GM10248 (cell line): ENCODE data around the gene NARS2.

Source experiments
- CTCF ChIA-PET: fragments of 300-600 bp; sonication (Branson Sonifier 250); formaldehyde crosslinking; extraction: SDS; loops from one replicate; lab custom pipeline; 2021; ENCODE audit warnings: antibody characterized with exemption; lab: Yijun Ruan, JAX
- POLR2A ChIA-PET: fragments of 350-650 bp; sonication (Branson Sonifier 250); formaldehyde crosslinking; extraction: SDS; loops from one replicate; lab custom pipeline; 2020; ENCODE audit warnings: antibody characterized with exemption; lab: Yijun Ruan, JAX
- DNase-seq: peaks from one replicate; pipeline ENCODE4 v3.0.0; 2012; ENCODE audit errors: extremely low spot score
- TF ChIP-seq, protein P1 (sequence below): IDR thresholded peaks from 2 replicates; pipeline ENCODE4 v1.5.1; 2012; ENCODE audit warnings: mild to moderate bottlenecking, low read depth; ENCODE audit errors: extremely low read depth, missing control alignments, control extremely low read depth

Gene NARS2

DNA sequence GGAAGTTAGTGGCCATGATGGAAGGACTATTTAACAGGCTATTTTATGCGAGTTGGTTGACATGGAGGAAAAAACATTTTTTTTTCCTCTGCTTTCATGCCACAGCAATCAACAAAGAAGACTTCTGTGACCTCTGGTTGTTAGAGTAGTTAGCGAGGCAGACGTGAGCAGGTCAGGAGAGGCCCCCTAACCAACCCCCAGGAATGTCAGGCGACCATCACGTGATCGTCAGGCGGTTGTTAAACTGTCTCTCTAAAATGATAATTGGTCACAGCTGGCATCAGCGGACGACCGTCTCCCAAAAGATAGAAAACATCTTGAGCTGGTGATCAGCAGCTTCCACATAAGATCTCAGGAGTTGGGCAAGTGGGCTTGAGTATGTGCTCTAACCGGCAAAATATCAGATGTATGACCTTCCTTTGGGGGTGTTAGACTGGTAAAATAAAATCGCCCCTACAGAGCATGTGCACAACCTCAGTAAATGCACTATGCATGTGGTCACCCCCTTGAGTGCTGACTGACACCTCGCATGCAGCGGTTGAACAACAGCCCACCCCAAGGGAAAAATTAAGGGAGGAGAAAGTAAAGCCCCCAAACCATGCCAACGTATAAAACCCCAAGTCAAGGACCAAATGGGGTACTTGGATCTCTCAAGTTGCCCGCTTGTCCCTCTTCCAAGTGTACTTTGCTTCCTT lies 20.9 kb upstream of the NARS2 start:
- TF ChIP-seq, protein P1, sequence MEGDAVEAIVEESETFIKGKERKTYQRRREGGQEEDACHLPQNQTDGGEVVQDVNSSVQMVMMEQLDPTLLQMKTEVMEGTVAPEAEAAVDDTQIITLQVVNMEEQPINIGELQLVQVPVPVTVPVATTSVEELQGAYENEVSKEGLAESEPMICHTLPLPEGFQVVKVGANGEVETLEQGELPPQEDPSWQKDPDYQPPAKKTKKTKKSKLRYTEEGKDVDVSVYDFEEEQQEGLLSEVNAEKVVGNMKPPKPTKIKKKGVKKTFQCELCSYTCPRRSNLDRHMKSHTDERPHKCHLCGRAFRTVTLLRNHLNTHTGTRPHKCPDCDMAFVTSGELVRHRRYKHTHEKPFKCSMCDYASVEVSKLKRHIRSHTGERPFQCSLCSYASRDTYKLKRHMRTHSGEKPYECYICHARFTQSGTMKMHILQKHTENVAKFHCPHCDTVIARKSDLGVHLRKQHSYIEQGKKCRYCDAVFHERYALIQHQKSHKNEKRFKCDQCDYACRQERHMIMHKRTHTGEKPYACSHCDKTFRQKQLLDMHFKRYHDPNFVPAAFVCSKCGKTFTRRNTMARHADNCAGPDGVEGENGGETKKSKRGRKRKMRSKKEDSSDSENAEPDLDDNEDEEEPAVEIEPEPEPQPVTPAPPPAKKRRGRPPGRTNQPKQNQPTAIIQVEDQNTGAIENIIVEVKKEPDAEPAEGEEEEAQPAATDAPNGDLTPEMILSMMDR, result no peak
- ChIA-PET POLR2A (no interaction called here), CTCF (no interaction called here)
- DNase-seq, result no peak

DNA sequence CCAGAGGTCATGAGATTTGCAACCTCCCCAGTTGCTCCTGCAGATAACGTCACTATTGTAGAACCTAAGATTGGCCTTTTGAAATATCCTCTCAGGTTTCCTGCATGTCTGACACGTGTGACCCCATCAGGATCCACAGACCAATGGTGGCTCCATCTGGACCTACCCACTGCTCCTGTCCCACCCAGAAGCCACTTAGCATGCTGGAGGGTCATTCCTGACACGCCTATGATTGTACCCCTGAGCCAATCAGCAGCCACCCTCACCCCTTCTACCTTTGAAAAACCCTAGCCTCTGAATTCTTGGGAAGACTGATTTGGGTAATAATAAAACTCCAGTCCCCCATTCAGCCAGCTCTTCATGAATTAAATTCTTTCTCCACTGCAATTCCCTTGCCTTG lies 20.1 kb upstream of the NARS2 start:
- TF ChIP-seq, protein P1, result no peak
- ChIA-PET POLR2A (no interaction called here), CTCF (no interaction called here)
- no peak for DNase-seq

DNA sequence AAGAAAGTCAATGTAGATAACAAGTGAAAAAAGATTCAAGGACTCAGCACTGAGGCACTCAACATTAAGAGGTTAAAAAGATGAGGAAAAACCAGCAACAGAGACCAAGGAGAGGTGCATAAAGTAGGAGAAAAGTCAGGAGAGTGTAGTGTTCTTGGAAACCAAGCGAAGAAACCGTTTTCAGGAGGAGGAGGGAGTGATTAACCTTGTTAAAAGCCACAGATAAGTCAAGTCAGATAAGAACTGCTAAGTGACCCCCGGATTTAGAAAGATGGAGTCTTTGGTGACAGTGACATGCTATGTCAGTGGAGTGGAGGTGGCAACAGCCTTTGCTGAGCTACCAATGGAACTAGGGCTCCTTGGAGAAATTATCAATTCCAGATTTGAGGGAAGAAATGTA lies 13.9 kb upstream of the NARS2 start:
- ChIA-PET POLR2A (no interaction called here), CTCF (no interaction called here)
- DNase-seq, result no peak
- TF ChIP-seq, protein P1, result no peak

DNA sequence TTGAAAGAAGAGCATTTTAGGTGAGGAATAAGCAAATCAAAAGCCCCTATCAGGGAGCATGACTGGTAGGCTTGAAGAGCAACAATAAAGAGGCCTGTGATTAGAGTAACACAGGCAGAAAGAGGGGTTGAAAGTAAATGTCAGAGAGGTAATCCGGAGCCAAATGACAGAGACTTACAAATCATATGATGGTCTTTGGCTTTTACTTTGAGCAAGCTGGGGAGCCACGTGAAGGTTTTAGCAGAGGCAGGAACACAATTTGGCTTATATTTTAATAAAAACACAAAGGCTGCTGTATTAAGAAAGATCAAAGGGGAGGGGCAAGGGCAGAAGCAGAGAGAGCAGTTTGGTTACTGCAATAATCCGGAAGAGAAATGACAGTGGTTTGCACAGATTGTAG lies 12.8 kb upstream of the NARS2 start:
- CTCF ChIA-PET, result interaction anchor here (1.5 kb wide), 1 partner anchor 360 kb away, joined by 8 read pairs; no protein-coding TSS in a partner anchor
- POLR2A ChIA-PET, result no interaction called here
- no peak for DNase-seq
- TF ChIP-seq, protein P1, result no peak

DNA sequence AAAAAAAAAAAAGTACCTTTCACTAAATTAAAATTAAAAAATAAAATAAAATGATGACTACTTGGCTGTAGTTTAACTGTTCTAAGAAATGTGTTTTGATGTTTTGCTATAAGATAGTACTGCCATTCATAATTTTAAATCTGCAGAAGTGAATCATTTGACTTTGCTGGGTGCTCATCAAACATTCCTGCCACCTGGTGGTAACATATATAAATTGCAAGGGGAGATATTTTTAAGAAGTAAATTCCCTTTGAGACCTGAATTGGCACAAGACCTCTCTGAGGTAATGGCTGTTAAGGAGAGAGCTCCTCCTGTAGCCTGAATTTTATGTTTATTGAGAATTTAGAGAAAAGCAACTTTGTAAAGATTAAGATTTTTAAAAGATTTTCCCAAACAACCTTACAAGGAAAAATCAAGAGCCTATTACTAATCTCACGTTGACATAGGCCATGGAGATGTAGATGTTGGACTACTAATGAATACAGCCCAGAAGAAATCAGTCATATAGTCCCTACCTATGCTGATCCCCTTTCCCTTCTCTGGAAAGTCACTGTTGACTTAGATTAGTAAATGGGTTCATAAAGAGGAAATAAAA lies 11.9 kb upstream of the NARS2 start:
- CTCF ChIA-PET, result interaction anchor here (0.7 to 1.9 kb wide), 6 partner anchors 10 to 828 kb away, joined by 3 to 8 read pairs (median 3); no protein-coding TSS in a partner anchor
- TF ChIP-seq, protein P1, result peak; percentile 45
- POLR2A ChIA-PET, result no interaction called here
- DNase-seq, result peak; percentile 44

DNA sequence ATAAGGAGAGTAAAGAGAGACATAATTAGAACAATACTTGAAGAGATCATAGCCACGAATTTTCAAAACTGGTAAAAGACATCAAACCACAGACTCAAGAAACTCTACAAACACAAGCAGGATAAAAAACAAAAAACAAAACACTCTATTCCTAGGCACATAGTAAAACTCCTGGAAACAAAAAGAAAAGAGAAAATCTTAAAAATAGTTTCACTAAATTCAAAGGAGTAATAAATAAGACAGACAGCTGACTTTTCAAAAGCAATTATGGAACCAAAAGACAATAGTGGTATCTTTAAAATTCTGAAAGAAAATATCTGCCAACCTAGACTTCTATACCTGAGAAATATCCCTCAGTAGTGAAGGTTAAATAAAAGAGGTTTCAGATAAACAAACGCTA lies 9.2 kb upstream of the NARS2 start:
- POLR2A ChIA-PET, result no interaction called here
- CTCF ChIA-PET, result no interaction called here

More for the DNA sequence above, 9.2 kb upstream of the NARS2 start:
- TF ChIP-seq, protein P1, result no peak
- no peak for DNase-seq
